HG03095 (cell line): ENCODE data around the gene MED13L.

Experiments used
- ATAC-seq: cut with Tn5 transposase; IDR thresholded peaks from one replicate; pipeline ENCODE4 v1.9.1; 2021; ENCODE audit warnings: moderate library complexity; ENCODE audit not compliant: unreplicated experiment

The MED13L gene

GRCh38 chr12:116215023-116215422 is 62.5 kb downstream of the MED13L start:
- ATAC-seq, result no peak

DNA sequence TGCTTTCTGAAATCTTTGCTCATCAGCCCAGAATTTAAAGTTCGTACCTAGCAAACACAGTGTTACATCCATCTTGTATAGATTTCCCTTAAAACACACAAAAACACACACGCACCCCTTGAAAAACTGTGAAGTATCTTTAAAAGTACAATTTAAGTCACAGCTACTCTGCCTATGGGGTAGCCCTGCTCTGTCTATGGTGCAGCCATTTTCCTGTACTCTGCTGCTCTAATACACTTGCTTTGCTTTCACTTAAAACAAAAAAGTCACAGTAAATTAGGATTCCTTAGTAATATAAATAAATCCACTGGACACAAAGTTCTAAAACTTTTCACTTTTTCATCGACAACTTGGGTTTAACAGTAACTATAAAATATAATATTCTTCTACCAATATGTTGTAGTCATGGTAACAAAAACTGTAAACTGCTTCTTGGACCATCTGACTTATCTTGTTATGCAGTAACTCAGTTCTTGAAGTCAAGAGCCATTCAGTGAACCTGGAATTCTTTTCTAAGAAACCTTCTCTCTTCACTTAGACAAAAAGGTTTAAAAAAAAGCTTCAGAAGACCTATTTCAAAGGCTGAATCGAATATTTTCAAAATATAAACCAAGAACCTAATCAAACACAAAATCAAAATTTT is 63.5 kb downstream of the MED13L start:
- no peak for ATAC-seq

DNA sequence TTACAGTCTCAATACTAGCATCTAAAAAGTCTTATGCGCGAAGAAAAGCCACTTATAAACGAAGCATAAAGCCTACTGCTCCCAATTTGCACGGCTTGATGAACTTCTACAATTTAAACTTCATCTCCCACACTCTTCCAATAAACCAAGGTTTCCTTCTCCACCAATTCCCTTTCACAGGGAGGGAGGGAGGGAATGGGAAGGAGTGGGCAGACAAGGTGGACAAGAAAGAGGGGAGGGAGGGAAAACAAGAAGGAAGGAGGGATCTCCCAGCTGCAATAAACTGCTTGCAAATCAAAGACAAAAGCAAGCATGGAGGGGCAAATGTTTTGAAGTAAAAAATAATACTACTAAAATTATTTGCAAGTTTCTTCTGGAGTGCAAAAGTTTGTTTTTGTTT is 64.5 kb downstream of the MED13L start:
- ATAC-seq, result no peak

DNA sequence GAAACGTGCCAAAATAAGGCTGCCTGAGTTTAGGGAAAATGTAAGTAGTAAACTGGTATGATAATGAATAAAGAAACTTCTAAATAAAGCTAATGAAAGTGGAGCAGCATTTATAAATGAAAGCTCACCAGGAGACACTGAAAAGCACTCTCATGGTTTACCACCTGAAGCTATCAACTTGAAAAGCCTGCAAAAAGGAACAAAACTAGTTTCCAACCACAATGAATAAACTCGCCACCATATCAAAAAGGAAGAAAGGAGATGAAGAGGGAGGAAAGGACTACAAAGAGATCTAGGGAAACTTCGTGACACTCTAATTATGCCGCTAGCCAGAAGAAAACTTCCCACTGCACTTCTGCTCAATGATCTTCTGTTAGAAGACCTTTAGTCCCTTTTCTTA is 66.7 kb downstream of the MED13L start:
- ATAC-seq, result no peak

DNA sequence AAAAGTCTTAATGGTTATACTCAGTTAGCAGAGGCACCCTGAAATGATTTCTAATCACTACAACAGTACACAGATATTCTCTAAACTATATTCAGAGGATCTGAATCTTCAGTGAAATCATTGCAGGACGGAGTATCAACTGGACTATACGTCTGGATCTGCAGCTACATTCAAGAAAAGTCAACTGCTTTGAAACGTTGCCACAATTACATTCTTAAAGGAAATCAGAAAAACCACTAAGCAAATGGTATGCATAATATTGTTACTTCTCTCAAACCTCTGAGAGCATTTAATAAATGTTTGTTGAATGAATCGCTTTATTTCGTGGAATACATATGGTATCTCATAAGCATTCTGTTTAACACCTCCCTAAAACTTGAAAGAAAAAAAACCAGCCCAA is 67.4 kb downstream of the MED13L start:
- ATAC-seq, result no peak

- no peak for ATAC-seq
These were observed 68.0 kb downstream of the MED13L start for GRCh38 chr12:116209503-116209902.

- ATAC-seq, result no peak
These were observed 70.2 kb downstream of the MED13L start for GRCh38 chr12:116207274-116207673.

- no peak for ATAC-seq
These were observed 70.7 kb downstream of the MED13L start for GRCh38 chr12:116206828-116207227.

- ATAC-seq, result no peak
These were observed 72.7 kb downstream of the MED13L start for GRCh38 chr12:116204785-116205184.

- no peak for ATAC-seq
These were observed 73.3 kb downstream of the MED13L start for GRCh38 chr12:116204169-116204568.

- no peak for ATAC-seq
These were observed 74.6 kb downstream of the MED13L start for GRCh38 chr12:116202940-116203339.

GRCh38 chr12:116202433-116202832 is 75.1 kb downstream of the MED13L start:
- no peak for ATAC-seq

DNA sequence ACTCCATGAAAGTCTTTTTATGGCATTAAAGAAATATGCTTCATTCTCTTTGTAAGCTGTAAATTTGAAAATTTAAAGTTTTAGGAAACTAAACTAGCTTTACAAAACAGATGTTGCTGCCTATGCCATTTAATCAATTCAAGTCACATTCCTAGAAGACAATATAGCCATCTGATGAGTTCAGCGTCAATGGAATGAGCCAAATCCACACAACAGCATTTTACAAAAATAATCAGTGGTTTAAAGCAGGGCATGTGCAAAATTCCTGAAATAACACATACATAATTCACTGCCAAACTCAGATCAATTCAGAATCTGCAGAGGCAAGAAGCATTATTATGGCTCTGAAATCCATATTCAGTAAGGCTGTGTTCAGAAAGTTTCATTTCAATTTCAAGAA is 75.6 kb downstream of the MED13L start:
- ATAC-seq, result no peak

GRCh38 chr12:116201359-116201758 is 76.1 kb downstream of the MED13L start:
- ATAC-seq, result no peak

- no peak for ATAC-seq
These were observed 76.7 kb downstream of the MED13L start for GRCh38 chr12:116200812-116201211.

DNA sequence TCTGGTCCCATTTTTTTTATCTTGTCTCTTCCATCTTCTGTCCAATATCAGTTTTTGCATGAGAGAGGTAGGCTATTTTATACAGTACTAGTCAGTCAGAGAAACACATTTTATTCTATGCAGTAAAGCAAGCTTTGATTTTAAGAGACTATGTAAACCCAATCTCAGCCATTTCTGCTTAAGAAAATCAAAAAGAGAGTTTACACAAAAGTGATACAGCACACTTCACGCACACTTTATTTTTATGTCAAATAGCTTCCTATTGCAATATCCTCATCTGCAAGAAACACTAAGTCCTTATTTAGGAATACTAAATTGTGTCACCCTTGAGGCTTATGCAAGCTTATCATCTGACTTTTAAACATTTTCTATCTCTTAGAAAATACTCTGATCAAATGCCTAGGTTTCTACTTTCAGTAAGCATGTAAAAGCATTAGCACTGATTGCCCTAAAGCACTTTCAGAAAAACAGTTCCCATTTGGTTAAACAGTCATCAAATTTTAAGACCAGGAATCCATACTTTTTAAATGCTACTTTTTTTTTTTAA is 78.3 kb downstream of the MED13L start:
- no peak for ATAC-seq

GRCh38 chr12:116196752-116197718 is 80.5 kb downstream of the MED13L start:
- no peak for ATAC-seq

GRCh38 chr12:116196226-116196625 is 81.3 kb downstream of the MED13L start:
- no peak for ATAC-seq

- ATAC-seq, result peak; percentile 84
These were observed 82.5 kb downstream of the MED13L start for GRCh38 chr12:116194935-116195431.

- no peak for ATAC-seq
These were observed 87.8 kb downstream of the MED13L start for GRCh38 chr12:116189692-116190091.

GRCh38 chr12:116188581-116188980 is 88.9 kb downstream of the MED13L start:
- no peak for ATAC-seq

DNA sequence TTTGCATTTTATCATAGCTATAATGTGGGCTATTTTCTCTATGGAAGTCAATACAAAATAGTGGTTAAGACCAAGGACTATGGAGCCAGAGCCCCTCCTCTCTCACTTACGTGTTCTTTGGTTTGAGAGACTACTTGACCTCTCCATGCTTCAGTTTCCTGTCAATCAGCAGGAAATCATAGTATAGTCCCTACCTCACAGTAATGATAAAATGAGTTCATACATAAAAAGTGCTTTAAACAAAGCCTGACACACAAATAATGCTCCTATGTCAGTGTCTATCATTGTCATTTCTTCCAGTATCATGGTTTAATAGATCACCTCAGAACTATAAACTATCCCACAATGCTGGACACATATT is 90.4 kb downstream of the MED13L start:
- no peak for ATAC-seq
